ENCODE data around the gene DRG1.
"Not testable (repeated sequence)": the region's sequence is repeated elsewhere in the genome, so short reads cannot be mapped to it uniquely, and the experiment has no call there.

Gene DRG1, protein sequence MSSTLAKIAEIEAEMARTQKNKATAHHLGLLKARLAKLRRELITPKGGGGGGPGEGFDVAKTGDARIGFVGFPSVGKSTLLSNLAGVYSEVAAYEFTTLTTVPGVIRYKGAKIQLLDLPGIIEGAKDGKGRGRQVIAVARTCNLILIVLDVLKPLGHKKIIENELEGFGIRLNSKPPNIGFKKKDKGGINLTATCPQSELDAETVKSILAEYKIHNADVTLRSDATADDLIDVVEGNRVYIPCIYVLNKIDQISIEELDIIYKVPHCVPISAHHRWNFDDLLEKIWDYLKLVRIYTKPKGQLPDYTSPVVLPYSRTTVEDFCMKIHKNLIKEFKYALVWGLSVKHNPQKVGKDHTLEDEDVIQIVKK

DNA sequence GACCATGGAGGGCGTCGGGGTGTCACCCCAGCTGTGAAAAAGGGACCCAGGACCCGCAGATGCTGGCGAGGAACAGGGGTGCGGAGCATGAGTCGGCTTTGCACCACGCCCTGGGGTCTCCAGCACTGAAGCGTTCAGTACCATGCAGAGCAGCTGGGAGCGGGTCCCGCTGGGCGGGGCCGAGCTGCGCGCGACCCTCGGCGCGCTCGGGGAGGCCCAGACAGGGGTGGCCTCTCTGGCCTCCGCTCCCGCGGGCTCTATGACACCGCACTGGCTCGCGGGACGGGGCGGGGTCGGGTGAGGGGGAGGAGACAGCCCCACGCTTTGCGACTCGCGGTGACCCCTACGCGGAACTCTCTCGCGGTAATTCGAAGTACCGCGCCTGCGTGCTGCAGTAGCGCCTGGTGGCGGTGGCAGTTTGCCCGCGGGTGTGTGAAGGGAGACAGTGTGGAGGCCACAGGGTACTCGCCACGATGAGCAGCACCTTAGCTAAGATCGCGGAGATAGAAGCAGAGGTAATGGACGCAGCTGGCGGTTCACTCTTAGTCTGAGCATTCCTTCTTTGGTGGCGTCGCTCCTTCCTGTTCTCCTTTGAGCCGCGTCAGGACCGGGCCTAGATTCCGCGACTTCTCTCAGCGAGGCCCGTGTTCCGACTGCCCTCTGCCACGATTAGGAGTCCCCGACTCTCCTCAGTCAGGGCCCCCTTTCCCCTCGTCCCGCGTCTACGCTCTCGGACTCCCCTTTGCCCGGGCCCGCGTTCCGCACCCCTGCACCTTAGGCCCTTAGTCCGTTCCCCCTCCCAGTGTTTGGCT is at the start of gene DRG1:
DRG1 (plus strand) TSS at position 394 of the 812 bp plus-strand sequence; CDS start at position 474, 80 bp downstream.
- peak; percentile 95 for FAIRE-seq

DNA sequence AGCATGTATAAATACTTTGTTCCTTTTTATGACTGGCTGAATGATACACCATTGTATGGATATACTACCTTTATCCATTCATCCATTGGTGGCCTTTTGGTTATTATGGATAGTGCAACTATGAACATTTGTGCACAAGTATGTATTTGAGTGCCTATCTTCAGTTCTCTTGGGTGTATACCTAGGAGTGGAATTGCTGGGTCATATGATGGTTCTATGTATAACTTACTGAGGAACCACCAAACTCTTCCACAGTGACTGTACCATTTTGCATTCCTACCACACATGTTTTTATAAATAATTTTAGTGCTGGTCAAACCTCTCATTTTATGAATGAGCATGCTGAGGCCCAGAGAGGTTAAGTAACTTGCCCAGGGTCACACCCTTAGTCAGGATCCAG is 49.4 kb upstream of the DRG1 start:
- FAIRE-seq: no peak

DNA sequence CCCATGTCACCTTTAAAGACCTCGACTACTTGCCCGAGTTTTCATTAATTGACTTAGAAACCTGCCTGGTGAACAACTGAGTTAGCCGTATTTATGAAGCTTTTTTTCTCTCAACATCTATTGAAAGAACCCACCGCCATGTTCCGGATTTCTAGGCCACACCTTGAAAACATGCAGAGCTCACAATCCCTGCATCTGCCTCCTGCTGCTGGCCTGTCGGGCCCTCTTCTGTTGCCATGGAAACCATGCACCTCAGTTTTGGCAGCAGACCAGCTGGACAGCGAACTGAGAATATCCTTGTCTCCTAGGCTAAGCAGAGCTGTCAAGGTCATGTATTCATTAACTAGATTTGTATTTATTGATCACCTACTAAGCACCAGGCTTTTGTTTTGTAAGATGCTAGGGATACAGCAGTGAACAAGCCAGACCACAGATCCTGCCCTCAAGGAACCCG is 49.0 kb upstream of the DRG1 start:
- no peak for FAIRE-seq

DNA sequence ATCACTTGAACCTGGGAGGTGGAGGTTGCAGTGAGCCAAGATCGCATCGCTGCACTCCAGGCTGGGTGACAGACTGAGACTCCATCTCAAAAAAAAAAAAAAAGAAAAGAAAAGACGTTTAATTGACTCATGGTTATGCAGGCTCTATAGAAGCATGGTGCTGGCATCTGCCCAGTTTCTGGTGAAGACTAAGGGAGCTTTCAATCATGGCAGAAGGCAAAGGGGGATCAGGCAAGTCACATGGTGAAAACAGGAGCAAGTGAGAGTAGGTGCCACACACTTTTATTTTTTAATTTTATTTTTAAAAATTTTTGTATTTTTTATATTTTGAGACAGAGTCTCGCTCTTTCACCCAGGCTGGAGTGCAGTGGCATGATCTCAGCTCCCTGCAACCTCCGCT is 44.9 kb upstream of the DRG1 start:
- no peak for FAIRE-seq

DNA sequence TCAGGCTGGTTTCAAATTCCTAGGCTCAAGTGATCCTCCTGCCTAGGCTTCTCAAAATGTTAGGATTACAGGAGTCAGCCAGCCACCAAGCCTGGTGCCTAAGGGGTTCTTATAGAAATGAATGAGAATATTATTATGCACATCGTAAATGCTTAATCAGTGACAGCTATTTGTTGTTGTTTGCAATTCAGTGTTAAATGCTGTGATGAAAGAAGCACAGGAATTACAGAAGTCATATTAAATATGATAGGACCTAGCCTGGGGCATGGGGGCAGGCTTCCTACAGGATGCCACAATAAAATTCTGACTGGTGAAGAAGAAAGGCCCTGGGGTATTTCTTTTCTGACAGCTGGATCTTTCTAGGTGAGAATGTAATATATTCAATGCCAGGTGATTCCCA is 39.4 kb upstream of the DRG1 start:
- no peak for FAIRE-seq

DNA sequence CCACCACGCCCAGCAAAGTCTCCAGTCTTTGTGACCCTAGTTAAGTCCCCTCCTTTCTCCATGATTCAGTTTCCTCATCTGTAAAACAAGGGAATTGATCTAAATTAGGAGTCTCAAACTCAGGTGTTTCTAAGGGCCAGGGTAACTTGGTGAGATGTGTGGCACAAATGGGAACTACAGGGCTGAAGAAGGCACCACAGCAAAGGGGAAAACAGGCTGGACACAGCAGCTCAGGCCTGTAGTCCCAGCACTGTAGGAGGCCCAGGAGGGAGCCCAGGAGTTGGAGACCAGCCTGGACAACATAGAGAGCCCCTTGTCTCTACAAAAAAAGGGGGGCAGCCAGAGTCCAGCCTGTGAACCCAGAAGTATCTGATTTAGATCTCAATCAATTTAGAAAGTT is 37.7 kb upstream of the DRG1 start:
- no peak for FAIRE-seq

DNA sequence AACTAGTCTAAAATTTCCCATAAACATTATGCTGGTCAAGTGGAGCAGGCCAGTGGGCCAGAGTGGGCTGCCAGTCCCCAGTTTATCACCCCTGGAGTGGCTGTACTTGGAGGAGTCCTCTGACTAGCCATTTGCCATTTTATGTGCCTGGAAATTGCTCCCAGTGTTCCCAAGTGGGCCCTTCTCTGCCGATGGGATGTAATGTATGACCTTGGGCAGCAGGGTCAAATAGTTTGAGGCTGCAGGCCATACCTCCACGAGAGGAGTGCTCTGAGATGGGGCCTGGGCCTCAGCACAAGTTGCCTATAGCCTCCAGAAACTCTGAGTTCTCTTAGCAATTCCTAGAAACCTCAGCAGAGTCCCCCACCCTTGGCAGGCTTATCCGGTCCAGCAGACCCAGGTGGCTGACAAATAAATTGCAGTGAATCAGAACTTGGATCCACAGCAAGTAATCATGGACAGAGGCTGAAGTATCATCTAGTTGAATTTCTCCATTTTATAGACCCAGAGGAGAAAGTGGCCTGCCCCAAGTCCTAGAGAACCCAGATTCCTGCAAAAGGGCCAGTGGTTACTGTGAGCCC is 35.4 kb upstream of the DRG1 start:
- FAIRE-seq: no peak

DNA sequence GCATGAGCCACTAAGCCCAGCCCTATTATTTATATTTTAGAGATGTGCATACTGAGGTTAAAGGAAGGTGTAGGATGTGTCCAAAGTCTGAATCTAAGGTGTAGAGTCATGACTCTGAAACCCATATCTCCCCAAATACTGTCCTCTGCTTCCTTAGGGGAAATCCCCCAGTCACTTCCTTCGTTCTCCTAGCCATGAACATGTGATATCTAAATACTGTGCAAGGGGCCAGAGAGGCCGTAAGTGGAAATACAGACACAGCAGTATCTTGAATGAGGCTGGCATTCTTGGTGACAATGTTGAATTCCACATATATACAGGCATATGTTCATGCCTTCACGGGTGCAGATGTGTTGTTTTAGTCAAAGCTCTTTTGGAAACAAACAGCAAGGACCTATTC is 32.0 kb upstream of the DRG1 start:
- no peak for FAIRE-seq

DNA sequence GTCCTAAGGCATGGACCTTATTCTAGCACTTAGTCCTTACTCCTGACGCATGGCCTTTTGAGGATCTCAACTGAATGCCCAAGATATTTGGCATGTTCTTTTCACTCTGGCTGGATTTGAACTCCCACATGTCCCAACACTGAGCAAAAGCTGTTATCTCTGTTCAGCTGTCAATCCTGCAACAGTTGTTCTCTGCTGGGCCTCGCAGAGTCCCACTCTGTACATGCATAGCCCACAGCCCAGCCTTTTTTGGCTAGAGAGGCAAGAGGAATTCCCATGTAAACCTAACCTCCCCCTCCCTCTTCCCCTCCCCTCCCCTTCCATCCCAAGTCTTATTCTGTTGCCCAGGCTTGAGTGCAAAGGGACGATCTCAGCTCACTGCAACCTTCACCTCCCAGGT is 21.8 kb upstream of the DRG1 start:
- FAIRE-seq: no peak

DNA sequence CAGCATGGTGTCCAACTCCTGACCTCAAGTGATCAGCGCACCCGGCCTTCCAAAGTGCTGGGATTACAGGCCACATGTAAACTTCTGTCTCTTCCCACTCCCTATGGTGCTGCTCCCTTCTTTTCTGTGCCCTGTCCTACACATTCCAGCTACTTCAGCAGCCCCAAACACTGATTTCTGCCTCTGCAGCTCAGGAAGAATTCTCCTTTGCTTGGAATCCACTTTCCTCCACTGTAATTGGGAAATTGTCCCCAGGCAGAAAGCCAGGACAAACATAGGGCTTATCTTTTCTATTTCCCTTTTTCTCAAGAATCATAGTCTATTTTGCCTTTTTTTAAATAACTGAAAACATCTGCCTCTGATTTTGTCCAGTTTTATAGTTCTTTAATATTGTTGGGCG is 21.3 kb upstream of the DRG1 start:
- no peak for FAIRE-seq

DNA sequence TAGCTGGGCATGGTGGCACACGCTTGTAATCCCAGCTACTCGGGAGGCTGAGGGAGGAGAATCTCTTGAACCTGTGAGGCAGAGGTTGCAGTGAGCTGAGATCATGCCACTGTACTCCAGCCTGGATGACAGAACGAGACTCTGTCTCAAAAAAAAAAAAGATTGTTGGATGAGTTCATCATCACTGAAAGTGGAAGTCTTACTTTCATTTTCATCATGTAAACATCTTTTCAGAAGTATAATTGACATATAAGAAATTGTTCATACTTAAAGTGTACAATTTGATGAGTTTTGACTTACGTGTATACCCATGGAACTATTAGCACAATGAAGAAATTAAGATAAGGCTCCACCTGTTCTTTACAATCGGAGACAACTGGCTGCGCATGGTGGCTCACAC is 20.8 kb upstream of the DRG1 start:
- not testable (repeated sequence) for FAIRE-seq

DNA sequence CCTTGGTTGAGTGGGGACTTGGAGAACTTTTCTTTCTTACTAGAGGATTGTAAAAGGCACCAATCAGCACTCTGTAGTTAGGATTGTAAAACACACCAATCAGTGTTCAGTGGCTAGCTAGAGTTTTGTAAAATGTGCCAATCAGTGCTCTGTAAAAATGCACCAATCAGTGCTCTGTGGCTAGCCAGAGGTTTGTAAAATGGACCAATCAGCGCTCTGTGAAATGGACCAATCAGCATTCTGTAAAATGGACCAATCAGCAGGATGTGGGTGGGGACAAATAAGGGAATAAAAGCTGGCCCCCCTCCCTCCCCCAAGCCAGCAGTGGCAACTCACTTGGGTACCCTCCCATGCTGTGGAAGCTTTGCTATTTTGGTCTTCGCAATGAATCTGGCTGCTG is 5.5 kb upstream of the DRG1 start:
- FAIRE-seq: no peak

DNA sequence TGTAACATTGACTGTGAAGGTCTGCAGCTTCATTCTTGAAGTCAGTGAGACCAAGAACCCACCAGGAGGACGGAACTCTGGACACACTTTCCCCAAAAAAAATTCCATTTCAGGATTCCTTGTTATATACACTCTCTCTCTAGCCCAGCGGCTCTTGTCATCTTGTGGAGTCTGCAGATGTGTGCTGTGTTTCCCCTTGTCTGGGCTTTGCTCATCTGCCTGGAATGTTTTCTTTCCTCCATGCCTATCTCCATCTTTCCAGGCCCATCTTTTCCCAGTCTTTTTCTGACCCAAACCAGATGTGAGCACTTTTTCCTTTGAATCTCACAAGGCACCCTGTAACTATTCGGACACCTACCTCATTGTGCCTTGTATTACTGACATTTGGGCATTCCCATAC is 5.1 kb upstream of the DRG1 start:
- FAIRE-seq: no peak

DNA sequence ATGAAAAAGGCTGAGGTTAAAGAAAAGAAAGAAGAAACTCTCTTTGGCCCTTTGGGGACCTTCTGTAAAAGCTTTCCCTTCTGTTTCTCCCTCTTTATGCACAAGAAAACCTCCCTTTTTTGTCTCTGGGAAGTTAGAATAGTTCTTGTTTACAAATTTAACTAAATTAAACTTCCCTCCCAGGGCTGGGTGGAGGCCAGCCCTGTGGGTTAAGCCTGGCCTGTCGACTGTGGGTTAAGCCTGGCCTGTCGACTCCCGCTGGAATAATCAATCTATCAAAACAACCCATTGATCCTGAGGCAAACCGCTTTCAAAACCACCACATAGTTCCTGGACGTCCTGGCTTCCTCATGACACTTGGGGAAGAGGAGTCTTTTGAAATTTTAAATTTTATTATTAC is 1.2 kb upstream of the DRG1 start:
- FAIRE-seq: no peak

DNA sequence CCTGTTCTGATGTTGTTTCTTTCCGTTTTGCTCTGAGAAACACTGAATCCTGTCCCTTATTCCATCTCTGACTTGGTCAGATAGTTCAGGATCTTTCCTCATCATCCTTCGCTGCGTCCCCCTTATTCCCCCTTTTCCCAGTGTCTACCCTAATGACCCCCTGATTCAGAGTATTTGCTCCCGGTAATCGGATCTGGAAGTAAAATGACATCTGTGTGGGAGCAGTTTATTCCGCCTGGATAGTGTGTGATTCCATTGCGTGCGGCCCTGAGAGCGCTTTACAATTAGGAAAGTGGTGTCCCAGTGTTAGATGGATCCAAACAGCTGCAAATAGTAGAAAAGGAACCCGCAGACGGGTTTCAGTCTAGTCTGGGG is 606 bp downstream of the DRG1 start:
- no peak for FAIRE-seq

DNA sequence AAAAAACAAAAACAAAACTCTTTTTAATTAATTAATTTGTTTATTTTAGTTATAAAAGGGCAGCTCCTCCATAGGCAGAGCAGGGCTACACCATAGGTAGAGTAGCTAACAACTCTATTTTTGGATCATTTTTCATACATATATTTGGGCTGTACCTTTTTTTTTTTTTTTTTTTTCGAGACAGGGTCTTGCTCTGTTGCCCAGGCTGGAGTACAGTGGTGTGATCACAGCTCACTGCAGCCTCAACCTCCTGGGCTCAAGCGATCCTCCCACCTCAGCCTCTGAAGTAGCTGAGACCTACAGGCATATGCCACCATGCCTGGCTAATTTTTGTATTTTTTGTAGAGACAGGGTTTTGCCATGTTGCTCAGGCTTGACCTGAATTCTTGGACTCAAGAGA is 2.9 kb downstream of the DRG1 start:
- not testable (repeated sequence) for FAIRE-seq

DNA sequence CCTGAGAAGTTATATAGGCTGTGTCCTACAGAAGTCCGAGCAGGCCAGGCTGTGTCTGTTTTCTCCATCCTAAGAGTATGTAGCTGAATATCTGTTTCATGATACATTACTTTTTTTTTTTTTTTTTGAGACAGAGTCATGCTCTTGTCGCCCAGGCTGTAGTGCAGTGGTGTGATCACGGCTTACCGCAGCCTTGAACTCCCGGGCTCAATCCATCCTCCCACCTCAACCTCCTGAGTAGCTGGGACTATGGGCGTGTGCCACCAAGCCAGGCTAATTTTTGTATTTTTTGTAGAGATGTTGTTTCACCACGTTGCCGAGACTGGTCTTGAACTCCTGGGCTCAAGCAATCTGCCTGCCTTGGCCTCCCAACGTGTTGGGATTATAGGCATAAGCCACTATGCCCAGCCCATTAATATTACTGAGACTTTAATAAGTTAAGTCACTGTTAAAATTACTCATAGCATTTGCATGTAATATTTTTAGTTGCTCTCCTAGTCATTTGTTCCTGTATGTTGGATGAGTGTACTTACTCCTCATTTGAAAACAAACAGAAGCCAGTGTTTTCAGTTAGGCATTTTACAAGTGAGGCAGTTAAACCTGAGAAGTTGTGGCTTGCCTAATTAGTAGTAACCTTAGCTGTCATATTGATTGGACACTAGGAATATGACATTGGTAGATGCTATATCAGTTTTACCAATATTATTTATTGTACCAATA is 26.1 kb downstream of the DRG1 start:
- FAIRE-seq: no peak

DNA sequence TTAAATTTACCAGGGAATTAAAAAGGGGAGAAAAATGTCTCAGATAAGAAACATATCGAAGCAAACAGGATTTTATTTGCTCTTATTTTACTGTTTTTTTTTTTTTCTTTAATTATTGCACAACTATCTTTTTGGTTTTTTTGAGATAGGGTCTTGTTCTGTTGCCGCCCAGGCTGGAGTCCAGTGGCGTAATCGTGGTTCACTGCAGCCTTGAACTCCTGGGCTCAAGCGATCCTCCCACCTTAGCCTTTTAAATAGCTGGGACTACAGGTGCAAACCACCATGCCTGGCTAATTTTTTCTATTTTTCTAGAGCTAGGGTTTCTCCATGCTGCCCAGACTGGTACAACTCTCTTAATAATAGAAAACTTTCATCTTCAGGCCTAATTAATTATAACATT is 32.5 kb downstream of the DRG1 start:
- no peak for FAIRE-seq

DNA sequence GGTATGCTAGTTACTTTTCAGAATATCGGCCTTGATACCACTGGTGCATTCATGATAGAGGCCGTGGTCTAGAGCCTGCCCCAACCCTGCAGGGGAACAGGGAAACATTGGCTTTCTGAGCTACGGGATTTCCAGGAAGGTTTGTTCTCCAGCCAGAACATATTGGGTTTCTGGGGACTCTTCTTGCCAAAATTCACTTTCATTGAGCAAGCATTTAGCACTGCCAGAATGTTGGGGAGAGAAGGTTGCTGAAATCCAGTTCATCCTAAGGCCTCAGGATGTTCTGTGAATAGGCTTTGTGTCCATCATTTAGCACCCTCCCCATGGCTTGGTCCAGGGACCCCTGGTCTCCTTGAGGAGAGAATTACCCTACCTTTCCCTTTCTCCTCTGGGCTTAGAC is 36.7 kb downstream of the DRG1 start:
- no peak for FAIRE-seq

DNA sequence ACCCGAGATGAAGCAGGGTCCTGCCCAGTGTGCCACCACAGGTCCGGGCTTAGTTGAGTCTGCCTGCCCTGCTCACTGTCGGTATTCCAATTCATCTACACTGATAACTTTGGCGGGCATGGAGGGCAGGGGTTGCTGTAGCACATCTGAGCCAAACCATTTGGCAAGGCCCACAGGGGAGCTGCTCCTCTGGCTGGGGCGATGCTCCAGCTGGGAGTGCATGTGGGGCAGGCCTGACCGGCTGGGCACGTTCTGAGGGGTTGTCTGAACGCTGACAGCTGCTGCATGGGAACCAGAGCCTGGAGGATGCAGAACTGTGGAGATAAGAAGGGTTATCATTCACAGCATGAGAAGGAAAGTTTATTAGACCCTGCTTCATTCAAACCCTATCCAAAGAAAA is 40.4 kb downstream of the DRG1 start:
- no peak for FAIRE-seq

DNA sequence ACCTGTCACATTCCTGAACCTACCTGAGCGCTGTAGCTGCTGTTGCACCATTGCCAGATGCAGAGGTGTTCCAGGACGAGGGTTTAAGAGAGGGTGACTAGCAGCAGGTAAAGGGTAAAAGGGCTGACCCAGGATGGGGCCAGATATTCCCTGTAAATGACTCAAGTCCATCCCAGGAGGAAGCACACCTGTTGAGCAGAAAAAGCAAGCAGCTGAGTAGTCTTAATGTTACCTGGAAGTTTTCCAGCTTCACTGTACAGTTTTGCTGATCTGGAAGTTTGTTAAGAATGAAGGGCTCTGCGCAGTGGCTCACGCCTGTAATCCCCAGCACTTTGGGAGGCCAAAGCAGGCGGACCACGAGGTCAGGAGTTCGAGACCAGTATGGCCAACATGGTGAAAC is 41.3 kb downstream of the DRG1 start:
- no peak for FAIRE-seq

DNA sequence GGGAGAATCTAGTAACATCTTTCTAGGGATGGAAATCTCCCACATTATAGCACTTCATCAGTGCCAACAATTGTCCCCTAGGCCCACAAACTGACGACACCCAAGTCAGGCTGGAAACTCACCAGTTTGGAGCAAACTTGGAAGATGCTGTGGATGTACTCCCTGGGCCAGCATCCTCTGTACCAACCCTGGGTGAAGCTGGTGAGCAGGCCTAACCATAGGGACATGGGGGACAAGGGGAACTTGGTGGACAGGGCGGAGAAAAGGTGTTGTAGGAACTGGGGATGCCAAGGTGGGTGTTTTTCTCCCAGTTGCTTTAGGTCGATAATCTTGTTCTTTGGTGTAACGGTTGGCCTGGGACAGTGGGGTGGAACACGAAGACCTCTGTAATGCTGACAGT is 42.2 kb downstream of the DRG1 start:
- no peak for FAIRE-seq

DNA sequence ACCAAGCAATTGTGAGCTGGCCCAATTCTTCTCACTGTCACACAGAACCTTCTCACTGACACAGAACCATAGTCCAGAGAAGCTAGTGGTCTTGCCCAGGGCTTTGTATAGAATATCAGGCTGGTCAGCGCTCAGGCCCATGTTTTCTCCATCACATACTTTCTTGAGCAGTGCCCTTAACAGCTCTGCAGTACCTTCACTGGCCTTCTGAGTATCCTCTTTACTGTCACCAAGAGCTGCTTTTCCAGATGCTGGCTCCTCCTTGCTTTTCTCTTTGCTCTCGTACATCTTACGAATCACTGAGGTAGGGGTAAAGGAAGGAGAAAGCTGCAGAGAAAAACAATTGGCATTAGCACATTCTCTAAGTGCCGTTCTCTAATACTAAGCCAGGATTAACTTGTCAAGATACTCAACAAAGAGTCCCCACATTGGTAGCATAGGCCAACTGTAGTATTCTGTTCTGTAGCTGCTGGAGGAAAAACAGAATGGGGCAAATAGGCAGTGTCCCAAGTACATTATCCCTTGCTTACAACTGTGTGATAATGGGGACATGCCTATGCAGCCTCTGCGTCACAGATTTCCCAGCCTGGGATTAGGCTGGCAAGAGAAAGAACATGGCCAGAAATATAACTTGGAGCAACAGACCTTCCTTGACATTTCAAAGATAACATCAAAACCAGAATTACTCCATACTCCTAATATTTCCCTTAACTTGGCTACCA is 43.5 kb downstream of the DRG1 start:
- FAIRE-seq: no peak

Data from G401.6 (cell line).